Endothelial cell of umbilical vein (primary cell): ENCODE data around the gene SERPINA9. TPM values are rescaled to one million over a fixed set of nuclear protein-coding genes. Genes with fewer than 3 reads are reported as not detected.

ENCODE experiments used
- BruUV-seq: library from RNA; stranded (reverse); fragments of 400-500 nt; replicated peaks from 2 replicates; lab custom pipeline; 2021; lab: Mats Ljungman, UMichigan
- CTCF ChIA-PET: fragments of 300-600, 350-600 bp; sonication (Branson Sonifier 250); formaldehyde crosslinking; loops from one replicate; lab custom pipeline; 2021; ENCODE audit warnings: antibody characterized with exemption, inconsistent platforms; lab: Charles Lee
- POLR2A ChIA-PET: fragments of 300-600, 350-600 bp; sonication (Branson Sonifier 250); formaldehyde crosslinking; loops from one replicate; lab custom pipeline; 2021; ENCODE audit warnings: antibody characterized with exemption, inconsistent platforms; lab: Charles Lee
- DNase-seq: peaks from one replicate; pipeline ENCODE4 v3.0.0-alpha.2; 2011; ENCODE audit warnings: low read depth, low spot score
- FAIRE-seq: peaks from 2 replicates; lab custom pipeline; 2011; peaks lifted over from hg19 to GRCh38; lab: Jason Lieb, UNC
- H2AFZ ChIP-seq: 2 replicates; pipeline ENCODE4 v1.6.0; 2012; ENCODE audit warnings: low read depth, low read length, control low read depth, inconsistent platforms
- H3K27ac ChIP-seq: 2 replicates; pipeline ENCODE4 v1.5.1; 2011; ENCODE audit warnings: low read depth, mild to moderate bottlenecking, control low read depth, low read length, moderate library complexity; ENCODE audit not compliant: insufficient read depth
- H3K27me3 ChIP-seq, 2 experiments: 2 replicates each; pipeline versions ENCODE4 v1.6.0 to v1.6.1; 2011; ENCODE audit warnings: low read length in 2 of 2, mixed read lengths in 1 of 2; ENCODE audit not compliant: control insufficient read depth in 2 of 2, insufficient read depth in 2 of 2
- H3K36me3 ChIP-seq, 2 experiments: 2 replicates in 1 of 2; 3 replicates in 1 of 2; pipeline ENCODE4 v1.5.1; 2011; ENCODE audit warnings: low read length in 2 of 2, mild to moderate bottlenecking in 1 of 2, moderate library complexity in 1 of 2; ENCODE audit not compliant: control insufficient read depth in 2 of 2, insufficient read depth in 2 of 2; ENCODE audit errors: extremely low read depth in 1 of 2
- H3K4me1 ChIP-seq: 3 replicates; pipeline ENCODE4 v1.5.1; 2011; ENCODE audit warnings: mild to moderate bottlenecking, low read length; ENCODE audit not compliant: control insufficient read depth, insufficient read depth; ENCODE audit errors: extremely low read depth
- H3K4me2 ChIP-seq: 2 replicates; pipeline ENCODE4 v1.6.1; 2011; ENCODE audit warnings: low read length, control low read depth, mixed read lengths; ENCODE audit not compliant: insufficient read depth
- H3K4me3 ChIP-seq, 3 experiments: fragments of 200-600 bp in 1 of 3; sonication (generic), shearing (Covaris generic) in 1 of 3; replicated peaks in 1 of 3; 2 replicates each; pipeline ENCODE4 v1.5.1; 2011 to 2016; ENCODE audit warnings: control low read depth in 3 of 3, low read length in 3 of 3, mild to moderate bottlenecking in 2 of 3, inconsistent platforms in 1 of 3, low read depth in 1 of 3, moderate library complexity in 1 of 3; ENCODE audit not compliant: insufficient read depth in 1 of 3
- H3K79me2 ChIP-seq: 2 replicates; pipeline ENCODE4 v1.6.0; 2012; ENCODE audit warnings: low read length, inconsistent platforms; ENCODE audit not compliant: control insufficient read depth, insufficient read depth
- H3K9ac ChIP-seq: replicated peaks from 2 replicates; pipeline ENCODE3; 2011; ENCODE audit warnings: low read length, control low read depth; ENCODE audit not compliant: insufficient read depth; ENCODE audit errors: extremely low read depth
- H3K9me1 ChIP-seq: replicated peaks from 3 replicates; pipeline ENCODE4 v1.6.0; 2011; ENCODE audit warnings: mild to moderate bottlenecking, low read length; ENCODE audit not compliant: control insufficient read depth, insufficient read depth; ENCODE audit errors: extremely low read depth
- H3K9me3 ChIP-seq: replicated peaks from 2 replicates; pipeline ENCODE4 v1.5.1; 2012; ENCODE audit warnings: low read length, inconsistent platforms; ENCODE audit not compliant: control insufficient read depth, insufficient read depth
- H4K20me1 ChIP-seq: replicated peaks from 2 replicates; pipeline ENCODE3; 2011; ENCODE audit warnings: mild to moderate bottlenecking, low read length; ENCODE audit not compliant: control insufficient read depth, insufficient read depth; ENCODE audit errors: extremely low read depth
- CTCF ChIP-seq, 2 donors: IDR thresholded peaks; 1 replicate in 1 of 2; 2 replicates in 1 of 2; pipeline ENCODE4 v1.5.1; 2011; ENCODE audit warnings: low read length in 2 of 2, mild to moderate bottlenecking in 2 of 2, moderate library complexity in 2 of 2, control low read depth in 1 of 2, inconsistent platforms in 1 of 2, low read depth in 1 of 2; ENCODE audit not compliant: insufficient read depth in 1 of 2; ENCODE audit errors: extremely low read depth in 1 of 2
- EZH2 ChIP-seq: IDR thresholded peaks from 2 replicates; pipeline ENCODE4 v1.6.1; 2012; ENCODE audit warnings: borderline replicate concordance, low read depth, mild to moderate bottlenecking, moderate library complexity, low read length, inconsistent platforms; ENCODE audit not compliant: severe bottlenecking
- FOS ChIP-seq: IDR thresholded peaks from 2 replicates; pipeline ENCODE4 v1.6.1; 2011; ENCODE audit warnings: mild to moderate bottlenecking, low read length, moderate library complexity, borderline replicate concordance; ENCODE audit not compliant: insufficient read depth
- GATA2 ChIP-seq: IDR thresholded peaks from 2 replicates; pipeline ENCODE4 v1.7.0; 2011; ENCODE audit warnings: low read depth, mild to moderate bottlenecking, moderate library complexity, mixed read lengths, low read length; ENCODE audit not compliant: insufficient read length, insufficient read depth
- JUN ChIP-seq: IDR thresholded peaks from 2 replicates; pipeline ENCODE4 v1.6.1; 2011; ENCODE audit warnings: borderline replicate concordance, low read depth; ENCODE audit not compliant: insufficient read length, insufficient read depth
- MAX ChIP-seq: IDR thresholded peaks from 2 replicates; pipeline ENCODE4 v1.6.1; 2011; ENCODE audit not compliant: insufficient read depth, insufficient read length
- MYC ChIP-seq: IDR thresholded peaks from one replicate; pipeline ENCODE4 v1.6.1; 2011; ENCODE audit warnings: mild to moderate bottlenecking, low read depth, low read length
- POLR2A ChIP-seq: IDR thresholded peaks from 2 replicates; pipeline ENCODE4 v1.6.1; 2012; ENCODE audit warnings: low read depth, mild to moderate bottlenecking, control low read depth, low read length
- POLR2AphosphoS5 ChIP-seq: IDR thresholded peaks from 2 replicates; pipeline ENCODE4 v1.6.1; 2012; ENCODE audit warnings: low read depth, mild to moderate bottlenecking, control low read depth, low read length, moderate library complexity; ENCODE audit not compliant: insufficient read depth
- dilution Hi-C: fragments of 300-500 bp; cut with MboI; formaldehyde crosslinking; loops from one replicate; pipeline ENCODE4 v1.15.0; 2019; ENCODE audit warnings: low sequenced_read_pairs; ENCODE audit not compliant: extremely low pct_ligation_motif_present
- intact Hi-C: fragments of 100-400 bp; cut with micrococcal nuclease; formaldehyde crosslinking; loops from one replicate; pipeline ENCODE4 v1.10.0; 2022
- polyA plus RNA-seq, 4 experiments: library from polyadenylated mRNA; depleted of rRNA in 3 of 4; stranded (reverse) in 3 of 4; unstranded in 1 of 4; fragments of >200 nt; gene quantifications; 2 replicates each; pipeline versions ENCODE4 v1.2.1 to v1.2.3, GENCODE V29; 2011 to 2012; ENCODE audit warnings: missing spikeins in 1 of 4
- total RNA-seq: library from RNA; stranded (reverse); gene quantifications from 2 replicates; pipeline ENCODE4 v1.2.3, GENCODE V29; 2021

The SERPINA9 gene
- total and polyA plus RNA-seq, 2 donors (not counting 3 experiments of a cell fraction or from before 2014, with no cell fraction given), result not detected

GRCh38 chr14:94517641-94518257 lies 41.8 kb upstream of the SERPINA9 start:
- Histone ChIP-seq H3K27me3 (no peaks in the 10 kb centered on the region), H3K27ac (no peak overlapping the region), H3K4me3 (no peak overlapping the region), H3K9me3 (no peaks in the 10 kb centered on the region), H3K4me1 (no peaks in the 10 kb centered on the region), H3K9ac (no peak overlapping the region), H3K4me2 (no peak overlapping the region), H3K9me1 (no peaks in the 10 kb centered on the region), H3K79me2 (no peaks in the 10 kb centered on the region), H2AFZ (no peak overlapping the region), H4K20me1 (no peaks in the 10 kb centered on the region), H3K36me3 (no peaks in the 10 kb centered on the region)
- TF ChIP-seq JUN, result no peak
- no peak for TF ChIP-seq FOS
- TF ChIP-seq MAX, result no peak
- TF ChIP-seq POLR2A, result no peak
- dilution Hi-C loops (no loop called here), intact Hi-C loops (no loop called here)
- no TSS peak for BruUV-seq
- CTCF ChIA-PET, result no interaction called here
- POLR2A ChIA-PET, result no interaction called here
- FAIRE-seq, result no peak
- DNase-seq, result no peak

GRCh38 chr14:94517248-94517640 lies 41.2 kb upstream of the SERPINA9 start:
- Histone ChIP-seq H3K9me3 (no peaks in the 10 kb centered on the region), H3K4me1 (no peaks in the 10 kb centered on the region), H3K9me1 (no peaks in the 10 kb centered on the region), H3K36me3 (no peaks in the 10 kb centered on the region), H3K4me2 (no peak overlapping the region), H3K4me3 (no peak overlapping the region), H4K20me1 (no peaks in the 10 kb centered on the region), H3K9ac (no peak overlapping the region), H3K27ac (no peak overlapping the region), H3K79me2 (no peaks in the 10 kb centered on the region), H2AFZ (no peak overlapping the region), H3K27me3 (no peaks in the 10 kb centered on the region)
- ChIA-PET CTCF (interaction anchor here (1.1 kb wide), 1 partner anchor 32 kb away, joined by 4 read pairs; no protein-coding TSS in a partner anchor), POLR2A (no interaction called here)
- FAIRE-seq (no peak), DNase-seq (no peak)
- intact Hi-C loops (no loop called here), dilution Hi-C loops (no loop called here)
- TF ChIP-seq POLR2AphosphoS5, result no peak
- TF ChIP-seq MYC, result no peak
- TF ChIP-seq EZH2, result no peak
- TF ChIP-seq JUN, result no peak
- no peak for TF ChIP-seq CTCF (IDR thresholded peaks at IDR 0.05; ENCODE audit: extremely low read depth in 1 of 2, insufficient read depth in 1 of 2, low read depth in 1 of 2, low read length in 2 of 2)
- TF ChIP-seq POLR2A, result no peak
- TF ChIP-seq GATA2, result no peak
- no peak for TF ChIP-seq FOS
- TF ChIP-seq MAX, result no peak
- BruUV-seq, result no TSS peak
